ENCODE results near the gene OR2W1.

OR2W1 gene

GRCh38 chr6:29045075-29045474 lies at the start of gene OR2W1:
OR2W1 (minus strand) TSS chr6:29045175; CDS start chr6:29045175, 0 bp downstream.
- no peak for DNase-seq

GRCh38 chr6:29092957-29093356 lies 48.0 kb upstream of the OR2W1 start:
- no peak for DNase-seq

GRCh38 chr6:29087213-29087612 lies 42.2 kb upstream of the OR2W1 start, which contains the start of gene OR2B3:
OR2B3 (minus strand) TSS chr6:29087313; CDS start chr6:29087248, 65 bp downstream.
- DNase-seq, result no peak

- no peak for DNase-seq
Observed at GRCh38 chr6:29082457-29082856, 37.5 kb upstream of the OR2W1 start.

- no peak for DNase-seq
Observed at GRCh38 chr6:29081312-29081711, 36.3 kb upstream of the OR2W1 start.

GRCh38 chr6:29079203-29079602 lies 34.2 kb upstream of the OR2W1 start:
- no peak for DNase-seq

GRCh38 chr6:29071831-29072723 lies 27.1 kb upstream of the OR2W1 start:
- DNase-seq, result peak; percentile 67

GRCh38 chr6:29051680-29052079 lies 6.7 kb upstream of the OR2W1 start:
- DNase-seq, result no peak

GRCh38 chr6:29035951-29036350 lies 9.0 kb downstream of the OR2W1 start:
- DNase-seq, result no peak

GRCh38 chr6:29028821-29029220 lies 16.2 kb downstream of the OR2W1 start:
- no peak for DNase-seq

GRCh38 chr6:29025927-29026585 lies 18.9 kb downstream of the OR2W1 start:
- DNase-seq, result no peak

GRCh38 chr6:29021434-29021833 lies 23.5 kb downstream of the OR2W1 start:
- DNase-seq, result no peak

- no peak for DNase-seq
Observed at GRCh38 chr6:29019629-29020028, 25.3 kb downstream of the OR2W1 start.

GRCh38 chr6:29017428-29017802 lies 27.6 kb downstream of the OR2W1 start:
- no peak for DNase-seq

- DNase-seq, result peak; percentile 92
Observed at GRCh38 chr6:29016559-29017427, 28.2 kb downstream of the OR2W1 start.

- peak; percentile 20 for DNase-seq
Observed at GRCh38 chr6:29014729-29015608, 30.0 kb downstream of the OR2W1 start.

GRCh38 chr6:29011276-29011734 lies 33.7 kb downstream of the OR2W1 start:
- peak; percentile 86 for DNase-seq

- no peak for DNase-seq
Observed at GRCh38 chr6:29009358-29009757, 35.6 kb downstream of the OR2W1 start.

GRCh38 chr6:29008089-29008488 lies 36.9 kb downstream of the OR2W1 start:
- no peak for DNase-seq

- DNase-seq, result peak; percentile 97
Observed at GRCh38 chr6:29005183-29005885, 39.6 kb downstream of the OR2W1 start, which contains the start of gene ZNF311. ZNF311 (minus strand) TSS chr6:29005315; CDS start chr6:29003954, 1,361 bp downstream.
